HepG2 (cell line): ENCODE results near the gene LCN1. TPM values are rescaled to one million over a fixed set of nuclear protein-coding genes. Genes with fewer than 3 reads are reported as not detected.
A peak's percentile ranks its signal among the peaks of the same experiment; 100 is the strongest.

ENCODE experiments used
- ATAC-seq: fragments of 200-7000 bp; cut with Tn5 transposase; 3 replicates; pipeline ENCODE4 v1.9.1; 2020; ENCODE audit warnings: mild to moderate bottlenecking, moderate library complexity
- BruUV-seq: library from RNA; stranded (reverse); fragments of 400-500 nt; replicated peaks from 2 replicates; lab custom pipeline; 2021; lab: Mats Ljungman, UMichigan
- CTCF ChIA-PET: fragments of 300-600 bp; formaldehyde crosslinking; extraction: SDS; loops from one replicate; lab custom pipeline; 2021; ENCODE audit warnings: low total read pairs, inconsistent platforms, low intra/inter-chr PET ratio; lab: Yijun Ruan, JAX
- POLR2A ChIA-PET: fragments of 350-600 bp; sonication (Branson Sonifier 250); formaldehyde crosslinking; loops from one replicate; lab custom pipeline; 2020; ENCODE audit warnings: antibody characterized with exemption, inconsistent platforms; lab: Yijun Ruan, JAX
- DNase-seq: peaks from one replicate; pipeline ENCODE4 v3.0.0-alpha.2; 2015; ENCODE audit warnings: low spot score
- FAIRE-seq: peaks from 3 replicates; lab custom pipeline; 2011; peaks lifted over from hg19 to GRCh38; lab: Jason Lieb, UNC
- H2AFZ ChIP-seq: one replicate; pipeline ENCODE4 v1.6.1; 2011; ENCODE audit warnings: low read length, inconsistent platforms
- H3K27ac ChIP-seq: fragments of 300-600 bp; 3 replicates; pipeline ENCODE4 v1.8.0; 2011; ENCODE audit warnings: mixed run types, mild to moderate bottlenecking, mixed read lengths, low read length, inconsistent platforms; ENCODE audit not compliant: insufficient read depth; ENCODE audit errors: extremely low read length
- H3K27me3 ChIP-seq, 2 experiments: fragments of 200-600 bp in 1 of 2; 2 replicates in 1 of 2; 3 replicates in 1 of 2; pipeline versions ENCODE4 v1.6.0 to v1.8.0; 2011; ENCODE audit warnings: low read length in 2 of 2, mild to moderate bottlenecking in 2 of 2, moderate library complexity in 2 of 2, inconsistent platforms in 1 of 2; ENCODE audit not compliant: insufficient read depth in 2 of 2, control insufficient read depth in 1 of 2
- H3K36me3 ChIP-seq, 2 experiments: fragments of 200-600 bp in 1 of 2; replicated peaks in 1 of 2; 2 replicates in 1 of 2; 3 replicates in 1 of 2; pipeline versions ENCODE4 v1.5.1 to v1.8.0; 2011; ENCODE audit warnings: low read length in 2 of 2, inconsistent platforms in 1 of 2; ENCODE audit not compliant: insufficient read depth in 2 of 2, control insufficient read depth in 1 of 2
- H3K4me1 ChIP-seq: 2 replicates; pipeline ENCODE4 v1.5.1; 2012; ENCODE audit warnings: low read length, inconsistent platforms; ENCODE audit not compliant: insufficient read depth
- H3K4me2 ChIP-seq: 2 replicates; pipeline ENCODE4 v1.6.0; 2011; ENCODE audit warnings: low read depth, low read length, inconsistent platforms
- H3K4me3 ChIP-seq, 3 experiments: fragments of 200-600 bp in 1 of 3; sonication (generic), shearing (Covaris generic) in 1 of 3; replicated peaks in 1 of 3; 2 replicates each; pipeline ENCODE4 v1.5.1; 2011 to 2016; ENCODE audit warnings: low read length in 3 of 3, inconsistent platforms in 2 of 3, low read depth in 2 of 3, mild to moderate bottlenecking in 2 of 3, control low read depth in 1 of 3, mixed read lengths in 1 of 3; ENCODE audit not compliant: insufficient read depth in 1 of 3
- H3K79me2 ChIP-seq: one replicate; pipeline ENCODE4 v1.6.1; 2011; ENCODE audit warnings: low read length, inconsistent platforms; ENCODE audit not compliant: insufficient read depth
- H3K9ac ChIP-seq: 2 replicates; pipeline ENCODE4 v1.6.0; 2011; ENCODE audit warnings: mild to moderate bottlenecking, low read depth, low read length, inconsistent platforms; ENCODE audit not compliant: insufficient read depth
- H3K9me3 ChIP-seq: 2 replicates; pipeline ENCODE4 v1.5.1; 2012; ENCODE audit warnings: mild to moderate bottlenecking, low read length
- H4K20me1 ChIP-seq: 2 replicates; pipeline ENCODE4 v1.6.0; 2011; ENCODE audit warnings: inconsistent platforms, mild to moderate bottlenecking, low read length, moderate library complexity; ENCODE audit not compliant: insufficient read depth
- AGO2 ChIP-seq: fragments of 200-400 bp; formaldehyde crosslinking; optimal IDR thresholded peaks from 2 replicates; pipeline ENCODE3; 2017; ENCODE audit warnings: mild to moderate bottlenecking, low read depth, low read length, moderate library complexity
- HMG20B ChIP-seq: conservative IDR thresholded peaks from 2 replicates; pipeline ENCODE4 v1.6.1; 2016; ENCODE audit warnings: missing genetic modification reagents, missing compliant biosample characterization
- HOXA9 ChIP-seq: sonication (generic); formaldehyde crosslinking; IDR thresholded peaks from 2 replicates; pipeline ENCODE4 v1.8.1; 2022; ENCODE audit warnings: missing genetic modification reagents, mild to moderate bottlenecking, moderate library complexity, borderline replicate concordance
- PAX8 ChIP-seq: sonication (generic); formaldehyde crosslinking; IDR thresholded peaks from 2 replicates; pipeline ENCODE4 v1.8.0; 2022; ENCODE audit warnings: mild to moderate bottlenecking, missing genetic modification reagents, borderline replicate concordance
- RXRA ChIP-seq: sonication (generic); formaldehyde crosslinking; IDR thresholded peaks from 2 replicates; pipeline ENCODE4 v1.5.1; 2020; ENCODE audit warnings: missing genetic modification reagents
- SMAD9 ChIP-seq: sonication (generic); formaldehyde crosslinking; IDR thresholded peaks from 2 replicates; pipeline ENCODE4 v1.5.1; 2020; ENCODE audit warnings: mild to moderate bottlenecking, missing genetic modification reagents
- ZFP90 ChIP-seq: sonication (generic); formaldehyde crosslinking; IDR thresholded peaks from 2 replicates; pipeline ENCODE4 v1.8.0; 2022; ENCODE audit warnings: missing genetic modification reagents, mild to moderate bottlenecking, inconsistent platforms, borderline replicate concordance
- WGBS: methylation state at CpG from one replicate; pipeline ENCODE4 v1.1.6; 2017; ENCODE audit warnings: low lambda C conversion rate; 5-methylcytosine and 5-hydroxymethylcytosine counted together
- in situ Hi-C: cut with HindIII; loops from 2 replicates; pipeline ENCODE4 v1.10.0; 2017; ENCODE audit warnings: low pct_unique_long_range_greater_than_20kb; ENCODE audit not compliant: extremely low pct_ligation_motif_present
- intact Hi-C: fragments of 100-400 bp; cut with micrococcal nuclease; formaldehyde crosslinking; loops from one replicate; pipeline ENCODE4 v1.10.0; 2022; ENCODE audit not compliant: unreplicated experiment
- polyA plus RNA-seq, 8 experiments: library from polyadenylated mRNA; depleted of rRNA in 3 of 8; stranded (reverse) in 7 of 8; unstranded in 1 of 8; fragments of >200 nt; fragmentation: Illumina TruSeq in 4 of 8; extraction: Trizol in 4 of 8; gene quantifications; 2 replicates each; pipeline versions ENCODE4 v1.2.1 to v1.2.3, GENCODE V29; 2011 to 2016; ENCODE audit warnings: low read depth in 4 of 8, missing spikeins in 1 of 8, mixed read lengths in 1 of 8; ENCODE audit not compliant: insufficient read depth in 1 of 8
- total RNA-seq, 5 experiments: library from RNA; depleted of rRNA; stranded (reverse); fragments of >200 nt; fragmentation: Illumina TruSeq; extraction: Trizol; gene quantifications; 2 replicates each; pipeline ENCODE4 v1.2.3, GENCODE V29; 2016; ENCODE audit warnings: low read depth in 1 of 5

Gene LCN1
- total and polyA plus RNA-seq, 2 of the 13 experiments (the other 11 are each of a cell fraction or from before 2014, with no cell fraction given) = not detected

DNA sequence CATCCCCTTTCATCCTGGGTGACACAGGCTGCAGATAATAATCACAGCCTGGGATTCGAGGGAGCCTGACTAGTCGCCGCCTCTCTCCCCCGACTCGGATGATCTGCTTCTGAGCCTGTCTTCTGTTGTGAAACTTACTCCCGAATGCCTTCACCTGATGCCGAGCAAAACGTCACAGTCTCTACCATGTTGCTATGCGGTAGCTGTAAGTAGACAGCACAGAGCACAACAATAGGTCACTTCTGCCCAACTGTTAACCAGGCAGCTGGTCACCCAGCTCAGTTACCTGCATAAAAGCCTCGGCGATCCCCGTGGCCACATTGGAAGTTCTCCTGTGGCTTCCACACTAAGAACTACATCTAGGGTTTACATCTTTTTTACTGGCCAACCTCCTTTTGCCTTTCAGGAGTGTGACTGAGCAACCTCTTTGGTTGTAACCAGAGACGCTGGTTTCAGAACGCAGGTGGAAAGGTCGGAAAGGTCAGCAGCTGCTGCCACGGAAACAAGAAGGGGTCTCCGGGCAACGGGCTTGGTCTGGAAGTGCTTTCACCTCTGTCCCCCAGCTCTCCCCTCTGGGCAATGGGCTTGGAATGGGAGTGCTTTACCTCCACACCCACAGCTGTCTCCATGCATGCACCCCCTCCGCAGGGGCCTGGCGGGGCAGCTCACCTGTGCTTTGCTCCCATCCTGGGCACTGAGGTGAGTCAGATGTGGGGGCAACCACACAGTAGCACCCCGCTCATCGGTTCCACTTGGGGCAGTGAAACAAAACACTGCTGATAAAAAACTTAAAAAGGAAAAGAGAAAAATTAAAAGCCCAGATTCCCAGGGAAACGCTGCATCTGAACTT lies 49.2 kb upstream of the LCN1 start:
- Histone ChIP-seq H3K9me3 (no peaks in the 10 kb centered on the region), H3K27ac (no peak overlapping the region), H3K4me3 (no peak overlapping the region), H3K79me2 (no peaks in the 10 kb centered on the region), H3K4me1 (peaks cover 16% of the 10 kb centered on the region), H3K36me3 (no peaks in the 10 kb centered on the region), H3K27me3 (no peaks in the 10 kb centered on the region), H2AFZ (no peak overlapping the region), H3K9ac (no peak overlapping the region), H4K20me1 (peaks cover 4% of the 10 kb centered on the region; the same call in 1 of the 2 replicates), H3K4me2 (no peak overlapping the region)
- no TSS peak for BruUV-seq
- in situ Hi-C loops = no loop called here
- POLR2A ChIA-PET = no interaction called here
- ATAC-seq (no peak), FAIRE-seq (no peak), DNase-seq (no peak)
- intact Hi-C loops = no loop called here
- TF ChIP-seq PAX8 (no peak), ZFP90 (no peak)
- 85% methylated on average over 22 of the region's 23 CpGs for WGBS
- CTCF ChIA-PET = no interaction called here

DNA sequence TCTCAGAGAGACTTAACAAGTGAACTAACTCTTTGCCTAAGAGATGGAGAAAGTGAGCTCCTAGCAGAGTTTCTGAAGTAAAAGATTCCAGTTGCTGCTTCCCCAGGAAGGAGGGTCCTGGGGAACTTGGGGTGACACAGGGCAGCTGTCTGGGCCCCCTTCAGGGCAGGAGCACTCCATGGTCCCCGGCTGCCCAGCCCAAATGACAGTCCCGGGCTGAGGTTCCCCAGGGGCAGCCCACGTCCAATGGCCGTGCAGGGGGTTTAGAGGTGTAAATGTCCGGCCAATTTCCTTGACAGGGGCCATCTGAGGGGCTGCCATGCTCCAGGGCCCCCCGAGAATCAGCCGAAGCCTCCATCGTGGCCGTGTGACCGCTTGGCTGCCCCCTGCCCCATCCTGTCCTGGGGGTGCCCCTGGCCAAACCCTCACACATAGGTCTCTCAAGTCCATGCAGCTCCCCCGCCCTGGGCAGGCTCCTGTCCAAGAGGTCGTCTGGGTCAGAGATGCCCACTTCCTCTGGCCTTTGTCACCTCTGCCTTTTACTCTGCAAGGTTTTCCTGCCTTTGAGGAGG lies 47.2 kb upstream of the LCN1 start:
- CTCF ChIA-PET = no interaction called here
- in situ Hi-C loops = no loop called here
- no TSS peak for BruUV-seq

More for the DNA sequence above, 47.2 kb upstream of the LCN1 start:
- FAIRE-seq (no peak), ATAC-seq (no peak), DNase-seq (no peak)
- H4K20me1 ChIP-seq = peaks cover 4% of the 10 kb centered on the region
- no peak overlapping the region for H3K4me3 ChIP-seq
- intact Hi-C loops = no loop called here
- H3K9ac ChIP-seq = no peak overlapping the region
- no peak overlapping the region for H3K4me2 ChIP-seq
- H3K36me3 ChIP-seq = no peaks in the 10 kb centered on the region
- H3K4me1 ChIP-seq = peaks cover 34% of the 10 kb centered on the region
- no peaks in the 10 kb centered on the region for H3K79me2 ChIP-seq
- no peak overlapping the region for H2AFZ ChIP-seq
- POLR2A ChIA-PET = no interaction called here
- no peaks in the 10 kb centered on the region for H3K9me3 ChIP-seq
- no peaks in the 10 kb centered on the region for H3K27me3 ChIP-seq
- TF ChIP-seq RXRA (CRISPR knock-in tag) (no peak), AGO2 (peak; percentile 18), HOXA9 (no peak), SMAD9 (CRISPR knock-in tag) (no peak), HMG20B (CRISPR knock-in tag) (no peak)
- no peak overlapping the region for H3K27ac ChIP-seq
- WGBS = 68% methylated on average over 7 of the region's 12 CpGs
